Measurements from ENCODE around the gene SRGAP2B.
"Not testable (repeated sequence)": the region's sequence is repeated elsewhere in the genome, so short reads cannot be mapped to it uniquely, and the experiment has no call there.

- not testable (repeated sequence) for TF ChIP-seq POLR2A (IDR thresholded peaks at IDR 0.05; ENCODE audit: control extremely low read depth in 1 of 2, low read depth in 2 of 2, low read length in 2 of 2); CTCF (IDR thresholded peaks at IDR 0.05; ENCODE audit: control extremely low read depth in 1 of 3, insufficient read depth in 1 of 3, low read depth in 1 of 3, low read length in 3 of 3); CEBPB (IDR thresholded peaks at IDR 0.05; ENCODE audit: low read depth, low read length)
Measured at GRCh38 chr1:144913977-144914734, 181.0 kb downstream of the SRGAP2B start.
